Adipose tissue (tissue), 3 donors: Measurements from ENCODE around the gene PRDM16. TPM values are rescaled to one million over a fixed set of nuclear protein-coding genes. Genes with fewer than 3 reads are reported as not detected.

Experiments used
- H3K27ac ChIP-seq: one replicate; pipeline ENCODE4 v1.5.1; 2013; ENCODE audit warnings: low read depth, low read length
- WGBS, 3 donors: extraction: QIAGEN DNeasy Blood & Tissue Kit; methylation state at CpG; one replicate each; pipeline ENCODE4 v1.1.7; 2013; 5-methylcytosine and 5-hydroxymethylcytosine counted together
- polyA plus RNA-seq, 3 donors: library from polyadenylated mRNA; stranded (reverse); fragments of 200-250 nt; gene quantifications; one replicate each; pipeline ENCODE4 v1.2.3, GENCODE V29; 2013
- donor health status: healthy with polysubstance abuse.
- donor health status: Bipolar disorder and iron deficiency.
- donor health status: healthy.

The PRDM16 gene
- polyA plus RNA-seq, 3 donors: 1.6 to 3.6 (median 1.6) TPM

GRCh38 chr1:3140437-3140836 lies 71.4 kb downstream of the PRDM16 start:
- 50 to 63% (median 57%) methylated on average over 19 of the region's 19 CpGs for WGBS, 3 donors
- no peak overlapping the region for H3K27ac ChIP-seq

- no peak overlapping the region for H3K27ac ChIP-seq
- 82 to 93% (median 87%) methylated on average over 13 of the region's 13 CpGs for WGBS, 3 donors
Observed at GRCh38 chr1:3141129-3141528, 72.1 kb downstream of the PRDM16 start.

GRCh38 chr1:3141836-3142235 lies 72.8 kb downstream of the PRDM16 start:
- no peak overlapping the region for H3K27ac ChIP-seq

DNA sequence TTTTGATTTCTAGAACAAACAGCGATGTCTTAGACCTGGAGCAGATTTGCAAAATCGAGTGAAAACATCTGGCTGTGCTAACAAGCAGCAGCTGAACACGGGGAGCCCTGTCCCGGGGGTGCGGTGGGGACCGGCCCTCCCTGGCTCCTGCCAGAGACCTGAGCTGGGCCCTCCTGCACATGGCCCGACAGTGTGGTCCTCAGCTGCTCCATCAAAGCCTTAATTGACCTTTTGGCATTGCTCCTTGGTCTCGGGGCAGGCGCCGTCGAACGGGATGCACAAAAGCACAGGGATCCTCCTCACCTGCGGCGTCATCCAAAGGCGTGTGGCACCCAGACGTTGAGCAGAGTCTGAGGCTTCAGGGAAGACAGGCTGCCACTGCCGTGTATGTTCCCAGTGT lies 73.2 kb downstream of the PRDM16 start:
- WGBS, 3 donors: 43 to 65% (median 60%) methylated on average over 17 of the region's 17 CpGs

More at GRCh38 chr1:3141836-3142235, 72.8 kb downstream of the PRDM16 start:
- 55 to 77% (median 62%) methylated on average over 21 of the region's 21 CpGs for WGBS, 3 donors

DNA sequence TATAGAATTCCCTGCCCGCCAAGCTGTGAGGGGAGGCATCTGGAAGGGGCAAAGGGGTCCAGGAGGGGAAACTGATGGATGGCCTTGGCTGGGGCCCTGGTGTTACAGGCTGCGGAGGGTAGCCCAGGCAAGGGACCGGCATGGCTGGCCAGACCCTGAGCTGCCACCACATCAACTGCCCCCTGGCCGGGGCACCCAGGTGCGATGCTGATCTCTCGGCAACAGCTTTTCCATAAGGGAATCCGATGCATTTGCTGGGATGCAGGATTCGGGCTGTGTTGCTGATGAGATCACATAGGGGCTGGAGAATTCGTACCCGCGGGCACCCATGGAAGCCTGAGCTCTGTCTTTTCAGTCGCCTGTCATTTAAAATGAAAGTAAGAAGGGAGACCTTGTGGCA lies 73.7 kb downstream of the PRDM16 start:
- no peak overlapping the region for H3K27ac ChIP-seq

More for the DNA sequence above, 73.2 kb downstream of the PRDM16 start:
- H3K27ac ChIP-seq: no peak overlapping the region

GRCh38 chr1:3145532-3146325 lies 76.7 kb downstream of the PRDM16 start:
- H3K27ac ChIP-seq: no peak overlapping the region
- WGBS, 3 donors: 48 to 76% (median 49%) methylated on average over 39 of the region's 39 CpGs

More for the DNA sequence above, 73.7 kb downstream of the PRDM16 start:
- 80 to 96% (median 83%) methylated on average over 12 of the region's 12 CpGs for WGBS, 3 donors

DNA sequence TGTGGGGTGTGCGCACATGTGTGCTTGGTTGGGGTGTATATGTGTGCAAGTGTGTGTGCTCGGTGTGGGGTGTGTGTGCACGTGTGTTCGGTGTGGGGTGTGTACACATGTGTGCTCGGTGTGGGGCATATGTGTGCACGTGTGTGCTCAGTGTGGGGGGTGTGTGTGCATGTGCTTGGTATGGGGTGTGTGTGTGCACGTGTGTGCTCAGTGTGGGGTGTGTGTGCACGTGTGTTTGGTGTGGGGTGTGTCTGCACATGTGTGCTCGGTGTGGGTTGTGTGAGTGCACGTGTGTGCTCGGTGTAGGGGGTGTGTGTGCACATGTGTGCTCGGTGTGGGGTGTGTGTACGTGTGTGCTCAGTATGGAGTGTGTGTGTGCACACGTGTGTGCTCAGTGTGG lies 77.5 kb downstream of the PRDM16 start:
- H3K27ac ChIP-seq: no peak overlapping the region
- 91 to 92% (median 92%) methylated on average over 14 of the region's 14 CpGs for WGBS, 3 donors

- WGBS, 3 donors: 91 to 93% (median 91%) methylated on average over 19 of the region's 19 CpGs
Observed at GRCh38 chr1:3146907-3147306, 77.9 kb downstream of the PRDM16 start.

GRCh38 chr1:3148171-3148570 lies 79.2 kb downstream of the PRDM16 start:
- no peak overlapping the region for H3K27ac ChIP-seq
- WGBS, 3 donors: 81 to 97% (median 86%) methylated on average over 6 of the region's 6 CpGs

More at GRCh38 chr1:3146907-3147306, 77.9 kb downstream of the PRDM16 start:
- no peak overlapping the region for H3K27ac ChIP-seq

DNA sequence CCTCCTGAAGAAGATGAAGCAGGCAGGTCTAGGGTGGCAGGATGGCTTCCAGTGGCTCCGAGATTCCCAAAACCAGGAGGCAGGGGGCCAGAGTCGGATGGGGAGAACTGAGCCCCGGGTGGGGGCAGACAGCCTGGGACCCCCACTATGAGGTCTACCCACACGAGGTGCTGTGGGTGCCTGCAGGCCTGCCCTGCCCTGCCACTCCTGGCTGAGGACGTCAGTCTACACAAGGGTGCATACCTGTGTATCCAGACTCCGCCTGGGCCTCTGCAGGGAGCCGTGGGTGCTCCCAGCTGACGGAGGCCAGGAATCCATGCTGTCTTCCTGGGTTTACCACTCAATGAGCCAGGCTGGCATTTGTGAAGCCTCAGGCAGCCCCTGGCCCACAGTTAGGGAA lies 80.3 kb downstream of the PRDM16 start:
- WGBS, 3 donors: 78 to 87% (median 82%) methylated on average over 8 of the region's 8 CpGs

GRCh38 chr1:3151456-3151855 lies 82.5 kb downstream of the PRDM16 start:
- H3K27ac ChIP-seq: no peak overlapping the region
- WGBS, 3 donors: 78 to 93% (median 80%) methylated on average over 14 of the region's 14 CpGs

More for the DNA sequence above, 80.3 kb downstream of the PRDM16 start:
- no peak overlapping the region for H3K27ac ChIP-seq

- no peak overlapping the region for H3K27ac ChIP-seq
Observed at GRCh38 chr1:3152143-3152542, 83.1 kb downstream of the PRDM16 start.

- 84 to 88% (median 87%) methylated on average over 13 of the region's 13 CpGs for WGBS, 3 donors
- no peak overlapping the region for H3K27ac ChIP-seq
Observed at GRCh38 chr1:3153197-3153596, 84.2 kb downstream of the PRDM16 start.

- 82 to 88% (median 83%) methylated on average over 38 of the region's 38 CpGs for WGBS, 3 donors
- H3K27ac ChIP-seq: no peak overlapping the region
Observed at GRCh38 chr1:3153902-3154795, 85.1 kb downstream of the PRDM16 start.

DNA sequence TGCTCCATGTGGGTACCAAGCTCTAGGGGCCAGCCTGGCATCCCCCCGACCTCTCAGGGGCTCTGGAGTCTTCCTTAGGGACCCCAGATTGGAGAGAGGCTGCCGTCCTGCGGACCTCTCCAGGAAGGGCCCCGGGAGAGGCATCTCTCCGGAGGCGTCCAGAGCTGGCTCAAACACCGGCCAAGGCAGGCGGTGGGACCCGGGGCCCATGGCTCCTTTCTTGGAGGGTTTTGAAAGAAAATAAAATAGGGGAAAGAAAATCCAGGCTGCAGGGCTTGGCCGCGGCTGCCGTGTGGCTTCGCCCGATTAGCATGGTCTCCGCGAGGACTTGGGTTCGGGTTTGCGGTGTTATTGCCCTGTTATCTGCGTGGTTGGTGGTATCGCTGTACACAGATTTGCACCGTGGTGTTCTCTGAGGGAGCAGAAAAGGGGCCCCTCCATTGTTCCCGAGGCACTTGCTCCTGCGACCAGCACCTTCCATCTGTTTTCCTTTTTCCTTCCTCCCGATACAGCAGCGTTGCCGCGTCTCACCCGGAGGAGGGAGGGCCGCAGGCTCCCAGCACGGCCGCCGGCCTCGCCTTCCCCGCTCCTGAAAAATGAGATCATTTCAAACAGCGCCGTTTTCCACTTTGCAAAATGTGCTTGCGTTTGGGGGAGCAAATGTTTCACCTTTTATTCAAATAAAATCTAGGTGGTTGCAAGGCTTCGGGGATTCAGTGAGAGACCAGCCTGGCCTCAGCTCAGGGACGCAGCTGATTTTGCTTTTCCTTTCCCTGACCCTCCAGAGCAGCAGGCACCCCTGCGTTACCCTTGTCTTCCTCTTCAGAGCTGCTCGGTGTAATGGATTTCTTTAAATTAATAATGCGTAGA lies 86.3 kb downstream of the PRDM16 start:
- no peak overlapping the region for H3K27ac ChIP-seq
- WGBS, 3 donors: 29 to 77% (median 33%) methylated on average over 41 to 42 of the region's 42 CpGs

DNA sequence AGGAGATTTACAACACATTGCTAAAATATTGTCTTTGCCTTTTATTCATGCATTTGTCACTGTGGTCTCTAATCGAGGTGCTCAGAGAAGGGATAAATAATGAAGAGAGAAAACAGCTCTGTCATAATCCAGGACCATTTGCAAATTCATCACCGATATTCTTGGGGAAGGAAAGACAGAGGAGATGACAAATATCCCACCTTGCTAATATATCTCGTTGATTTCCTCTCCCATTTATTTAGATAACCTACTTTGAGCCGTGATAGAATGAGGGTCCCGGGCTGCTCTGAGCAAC lies 86.9 kb downstream of the PRDM16 start:
- H3K27ac ChIP-seq: no peak overlapping the region
- WGBS, 3 donors: 47 to 57% (median 52%) methylated on average over 5 of the region's 5 CpGs

GRCh38 chr1:3156936-3157335 lies 87.9 kb downstream of the PRDM16 start:
- WGBS, 3 donors: 81 to 86% (median 82%) methylated on average over 18 to 19 of the region's 19 CpGs

GRCh38 chr1:3158347-3158746 lies 89.3 kb downstream of the PRDM16 start:
- whole genome bisulfite sequencing, 3 donors: 67 to 94% (median 79%) methylated on average over 4 of the region's 4 CpGs
- no peak overlapping the region for H3K27ac ChIP-seq

More at GRCh38 chr1:3156936-3157335, 87.9 kb downstream of the PRDM16 start:
- H3K27ac ChIP-seq: no peak overlapping the region
